ENCODE results near the gene EPB42.

Gene EPB42

DNA sequence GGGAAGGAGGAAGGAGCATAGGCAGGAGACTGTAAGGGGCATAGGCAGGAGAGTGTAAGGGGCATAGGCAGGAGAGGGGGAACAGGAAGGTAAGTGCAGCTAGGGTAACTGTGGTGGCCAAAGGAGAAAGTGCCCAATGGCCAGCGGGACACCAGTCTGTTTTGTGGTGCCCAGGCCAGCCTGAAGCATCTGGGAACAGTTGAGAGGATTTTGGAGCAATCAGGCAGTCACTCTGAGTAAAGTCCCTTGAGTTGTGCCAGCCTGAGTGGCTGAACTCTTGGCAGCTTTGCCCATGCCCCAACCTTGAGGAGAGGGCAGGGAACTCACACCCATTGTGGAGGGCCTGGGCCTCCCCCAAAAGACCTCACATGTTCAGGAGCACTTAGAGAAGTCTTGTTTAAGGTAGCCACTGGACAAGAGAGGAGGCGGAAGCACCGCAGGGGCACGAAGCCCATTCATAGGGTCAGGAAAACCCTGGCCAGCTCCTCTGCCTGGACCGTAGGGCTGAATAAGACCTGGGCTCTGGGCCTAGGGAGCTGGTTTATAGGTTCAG lies 49.4 kb upstream of the EPB42 start:
- Histone ChIP-seq H3K9me3 (ENCODE audit: control insufficient read depth, insufficient read depth, low read depth, low read length) (no peaks in the 10 kb centered on the region), H3K27ac (ENCODE audit: extremely low read depth, low read depth, low read length) (no peak overlapping the region), H3K4me1 (ENCODE audit: control insufficient read depth, insufficient read depth, low read length) (no peaks in the 10 kb centered on the region), H3K4me3 (ENCODE audit: low read depth, low read length) (no peak overlapping the region), H3K36me3 (ENCODE audit: control insufficient read depth in 2 of 2, insufficient read depth in 1 of 2, low read length in 2 of 2) (no peaks in the 10 kb centered on the region)
- ChIA-PET CTCF (no interaction called here), POLR2A (no interaction called here)
- TF ChIP-seq ZSCAN16 (tag by site-specific recombination; IDR thresholded peaks at IDR 0.05) (no peak), IKZF3 (tag by site-specific recombination; IDR thresholded peaks at IDR 0.05) (no peak), ZNF664 (tag by site-specific recombination; IDR thresholded peaks at IDR 0.05) (no peak), KLF1 (tag by site-specific recombination; IDR thresholded peaks at IDR 0.05) (no peak), ZBTB21 (tag by site-specific recombination; IDR thresholded peaks at IDR 0.05) (no peak), ZNF830 (tag by site-specific recombination; IDR thresholded peaks at IDR 0.05; ENCODE audit: low read depth) (no peak), ZNF660 (tag by site-specific recombination; IDR thresholded peaks at IDR 0.05) (no peak), PRDM1 (tag by site-specific recombination; IDR thresholded peaks at IDR 0.05) (no peak), ZNF596 (tag by site-specific recombination; IDR thresholded peaks at IDR 0.05) (no peak), ZNF555 (tag by site-specific recombination; conservative IDR thresholded peaks at IDR 0.05) (no peak)
- TF ChIP-seq, protein P1, sequence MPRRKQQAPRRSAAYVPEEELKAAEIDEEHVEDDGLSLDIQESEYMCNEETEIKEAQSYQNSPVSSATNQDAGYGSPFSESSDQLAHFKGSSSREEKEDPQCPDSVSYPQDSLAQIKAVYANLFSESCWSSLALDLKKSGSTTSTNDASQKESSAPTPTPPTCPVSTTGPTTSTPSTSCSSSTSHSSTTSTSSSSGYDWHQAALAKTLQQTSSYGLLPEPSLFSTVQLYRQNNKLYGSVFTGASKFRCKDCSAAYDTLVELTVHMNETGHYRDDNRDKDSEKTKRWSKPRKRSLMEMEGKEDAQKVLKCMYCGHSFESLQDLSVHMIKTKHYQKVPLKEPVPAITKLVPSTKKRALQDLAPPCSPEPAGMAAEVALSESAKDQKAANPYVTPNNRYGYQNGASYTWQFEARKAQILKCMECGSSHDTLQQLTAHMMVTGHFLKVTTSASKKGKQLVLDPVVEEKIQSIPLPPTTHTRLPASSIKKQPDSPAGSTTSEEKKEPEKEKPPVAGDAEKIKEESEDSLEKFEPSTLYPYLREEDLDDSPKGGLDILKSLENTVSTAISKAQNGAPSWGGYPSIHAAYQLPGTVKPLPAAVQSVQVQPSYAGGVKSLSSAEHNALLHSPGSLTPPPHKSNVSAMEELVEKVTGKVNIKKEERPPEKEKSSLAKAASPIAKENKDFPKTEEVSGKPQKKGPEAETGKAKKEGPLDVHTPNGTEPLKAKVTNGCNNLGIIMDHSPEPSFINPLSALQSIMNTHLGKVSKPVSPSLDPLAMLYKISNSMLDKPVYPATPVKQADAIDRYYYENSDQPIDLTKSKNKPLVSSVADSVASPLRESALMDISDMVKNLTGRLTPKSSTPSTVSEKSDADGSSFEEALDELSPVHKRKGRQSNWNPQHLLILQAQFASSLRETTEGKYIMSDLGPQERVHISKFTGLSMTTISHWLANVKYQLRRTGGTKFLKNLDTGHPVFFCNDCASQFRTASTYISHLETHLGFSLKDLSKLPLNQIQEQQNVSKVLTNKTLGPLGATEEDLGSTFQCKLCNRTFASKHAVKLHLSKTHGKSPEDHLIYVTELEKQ (tag by site-specific recombination; IDR thresholded peaks at IDR 0.05; ENCODE audit: borderline replicate concordance), result no peak
- TF ChIP-seq, protein P2, sequence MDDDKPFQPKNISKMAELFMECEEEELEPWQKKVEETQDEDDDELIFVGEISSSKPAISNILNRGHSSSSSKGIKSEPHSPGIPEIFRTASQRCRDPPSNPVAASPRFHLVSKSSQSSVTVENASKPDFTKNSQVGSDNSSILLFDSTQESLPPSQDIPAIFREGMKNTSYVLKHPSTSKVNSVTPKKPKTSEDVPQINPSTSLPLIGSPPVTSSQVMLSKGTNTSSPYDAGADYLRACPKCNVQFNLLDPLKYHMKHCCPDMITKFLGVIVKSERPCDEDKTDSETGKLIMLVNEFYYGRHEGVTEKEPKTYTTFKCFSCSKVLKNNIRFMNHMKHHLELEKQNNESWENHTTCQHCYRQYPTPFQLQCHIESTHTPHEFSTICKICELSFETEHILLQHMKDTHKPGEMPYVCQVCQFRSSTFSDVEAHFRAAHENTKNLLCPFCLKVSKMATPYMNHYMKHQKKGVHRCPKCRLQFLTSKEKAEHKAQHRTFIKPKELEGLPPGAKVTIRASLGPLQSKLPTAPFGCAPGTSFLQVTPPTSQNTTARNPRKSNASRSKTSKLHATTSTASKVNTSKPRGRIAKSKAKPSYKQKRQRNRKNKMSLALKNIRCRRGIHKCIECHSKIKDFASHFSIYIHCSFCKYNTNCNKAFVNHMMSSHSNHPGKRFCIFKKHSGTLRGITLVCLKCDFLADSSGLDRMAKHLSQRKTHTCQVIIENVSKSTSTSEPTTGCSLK (tag by site-specific recombination; IDR thresholded peaks at IDR 0.05), result no peak
- TF ChIP-seq, protein P3, sequence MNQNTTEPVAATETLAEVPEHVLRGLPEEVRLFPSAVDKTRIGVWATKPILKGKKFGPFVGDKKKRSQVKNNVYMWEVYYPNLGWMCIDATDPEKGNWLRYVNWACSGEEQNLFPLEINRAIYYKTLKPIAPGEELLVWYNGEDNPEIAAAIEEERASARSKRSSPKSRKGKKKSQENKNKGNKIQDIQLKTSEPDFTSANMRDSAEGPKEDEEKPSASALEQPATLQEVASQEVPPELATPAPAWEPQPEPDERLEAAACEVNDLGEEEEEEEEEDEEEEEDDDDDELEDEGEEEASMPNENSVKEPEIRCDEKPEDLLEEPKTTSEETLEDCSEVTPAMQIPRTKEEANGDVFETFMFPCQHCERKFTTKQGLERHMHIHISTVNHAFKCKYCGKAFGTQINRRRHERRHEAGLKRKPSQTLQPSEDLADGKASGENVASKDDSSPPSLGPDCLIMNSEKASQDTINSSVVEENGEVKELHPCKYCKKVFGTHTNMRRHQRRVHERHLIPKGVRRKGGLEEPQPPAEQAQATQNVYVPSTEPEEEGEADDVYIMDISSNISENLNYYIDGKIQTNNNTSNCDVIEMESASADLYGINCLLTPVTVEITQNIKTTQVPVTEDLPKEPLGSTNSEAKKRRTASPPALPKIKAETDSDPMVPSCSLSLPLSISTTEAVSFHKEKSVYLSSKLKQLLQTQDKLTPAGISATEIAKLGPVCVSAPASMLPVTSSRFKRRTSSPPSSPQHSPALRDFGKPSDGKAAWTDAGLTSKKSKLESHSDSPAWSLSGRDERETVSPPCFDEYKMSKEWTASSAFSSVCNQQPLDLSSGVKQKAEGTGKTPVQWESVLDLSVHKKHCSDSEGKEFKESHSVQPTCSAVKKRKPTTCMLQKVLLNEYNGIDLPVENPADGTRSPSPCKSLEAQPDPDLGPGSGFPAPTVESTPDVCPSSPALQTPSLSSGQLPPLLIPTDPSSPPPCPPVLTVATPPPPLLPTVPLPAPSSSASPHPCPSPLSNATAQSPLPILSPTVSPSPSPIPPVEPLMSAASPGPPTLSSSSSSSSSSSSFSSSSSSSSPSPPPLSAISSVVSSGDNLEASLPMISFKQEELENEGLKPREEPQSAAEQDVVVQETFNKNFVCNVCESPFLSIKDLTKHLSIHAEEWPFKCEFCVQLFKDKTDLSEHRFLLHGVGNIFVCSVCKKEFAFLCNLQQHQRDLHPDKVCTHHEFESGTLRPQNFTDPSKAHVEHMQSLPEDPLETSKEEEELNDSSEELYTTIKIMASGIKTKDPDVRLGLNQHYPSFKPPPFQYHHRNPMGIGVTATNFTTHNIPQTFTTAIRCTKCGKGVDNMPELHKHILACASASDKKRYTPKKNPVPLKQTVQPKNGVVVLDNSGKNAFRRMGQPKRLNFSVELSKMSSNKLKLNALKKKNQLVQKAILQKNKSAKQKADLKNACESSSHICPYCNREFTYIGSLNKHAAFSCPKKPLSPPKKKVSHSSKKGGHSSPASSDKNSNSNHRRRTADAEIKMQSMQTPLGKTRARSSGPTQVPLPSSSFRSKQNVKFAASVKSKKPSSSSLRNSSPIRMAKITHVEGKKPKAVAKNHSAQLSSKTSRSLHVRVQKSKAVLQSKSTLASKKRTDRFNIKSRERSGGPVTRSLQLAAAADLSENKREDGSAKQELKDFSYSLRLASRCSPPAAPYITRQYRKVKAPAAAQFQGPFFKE (tag by site-specific recombination; IDR thresholded peaks at IDR 0.05; ENCODE audit: borderline replicate concordance), result no peak
